Endothelial cell of umbilical vein (primary cell): ENCODE measurements around the gene TMEM175. TPM values are rescaled to one million over a fixed set of nuclear protein-coding genes. Genes with fewer than 3 reads are reported as not detected.

ENCODE experiments used
- BruUV-seq: library from RNA; stranded (reverse); fragments of 400-500 nt; replicated peaks from 2 replicates; lab custom pipeline; 2021; lab: Mats Ljungman, UMichigan
- CTCF ChIA-PET: fragments of 300-600, 350-600 bp; sonication (Branson Sonifier 250); formaldehyde crosslinking; loops from one replicate; lab custom pipeline; 2021; ENCODE audit warnings: antibody characterized with exemption, inconsistent platforms; lab: Charles Lee
- POLR2A ChIA-PET: fragments of 300-600, 350-600 bp; sonication (Branson Sonifier 250); formaldehyde crosslinking; loops from one replicate; lab custom pipeline; 2021; ENCODE audit warnings: antibody characterized with exemption, inconsistent platforms; lab: Charles Lee
- DNase-seq: peaks from one replicate; pipeline ENCODE4 v3.0.0-alpha.2; 2011; ENCODE audit warnings: low read depth, low spot score
- FAIRE-seq: peaks from 2 replicates; lab custom pipeline; 2011; peaks lifted over from hg19 to GRCh38; lab: Jason Lieb, UNC
- H2AFZ ChIP-seq: 2 replicates; pipeline ENCODE4 v1.6.0; 2012; ENCODE audit warnings: low read depth, low read length, control low read depth, inconsistent platforms
- H3K27ac ChIP-seq: 2 replicates; pipeline ENCODE4 v1.5.1; 2011; ENCODE audit warnings: low read depth, mild to moderate bottlenecking, control low read depth, low read length, moderate library complexity; ENCODE audit not compliant: insufficient read depth
- H3K27me3 ChIP-seq, 2 experiments: 2 replicates each; pipeline versions ENCODE4 v1.6.0 to v1.6.1; 2011; ENCODE audit warnings: low read length in 2 of 2, mixed read lengths in 1 of 2; ENCODE audit not compliant: control insufficient read depth in 2 of 2, insufficient read depth in 2 of 2
- H3K36me3 ChIP-seq, 2 experiments: 2 replicates in 1 of 2; 3 replicates in 1 of 2; pipeline ENCODE4 v1.5.1; 2011; ENCODE audit warnings: low read length in 2 of 2, mild to moderate bottlenecking in 1 of 2, moderate library complexity in 1 of 2; ENCODE audit not compliant: control insufficient read depth in 2 of 2, insufficient read depth in 2 of 2; ENCODE audit errors: extremely low read depth in 1 of 2
- H3K4me1 ChIP-seq: 3 replicates; pipeline ENCODE4 v1.5.1; 2011; ENCODE audit warnings: mild to moderate bottlenecking, low read length; ENCODE audit not compliant: control insufficient read depth, insufficient read depth; ENCODE audit errors: extremely low read depth
- H3K4me2 ChIP-seq: 2 replicates; pipeline ENCODE4 v1.6.1; 2011; ENCODE audit warnings: low read length, control low read depth, mixed read lengths; ENCODE audit not compliant: insufficient read depth
- H3K4me3 ChIP-seq, 3 experiments: fragments of 200-600 bp in 1 of 3; sonication (generic), shearing (Covaris generic) in 1 of 3; replicated peaks in 1 of 3; 2 replicates each; pipeline ENCODE4 v1.5.1; 2011 to 2016; ENCODE audit warnings: control low read depth in 3 of 3, low read length in 3 of 3, mild to moderate bottlenecking in 2 of 3, inconsistent platforms in 1 of 3, low read depth in 1 of 3, moderate library complexity in 1 of 3; ENCODE audit not compliant: insufficient read depth in 1 of 3
- H3K79me2 ChIP-seq: 2 replicates; pipeline ENCODE4 v1.6.0; 2012; ENCODE audit warnings: low read length, inconsistent platforms; ENCODE audit not compliant: control insufficient read depth, insufficient read depth
- H3K9ac ChIP-seq: replicated peaks from 2 replicates; pipeline ENCODE3; 2011; ENCODE audit warnings: low read length, control low read depth; ENCODE audit not compliant: insufficient read depth; ENCODE audit errors: extremely low read depth
- H3K9me1 ChIP-seq: replicated peaks from 3 replicates; pipeline ENCODE4 v1.6.0; 2011; ENCODE audit warnings: mild to moderate bottlenecking, low read length; ENCODE audit not compliant: control insufficient read depth, insufficient read depth; ENCODE audit errors: extremely low read depth
- H3K9me3 ChIP-seq: replicated peaks from 2 replicates; pipeline ENCODE4 v1.5.1; 2012; ENCODE audit warnings: low read length, inconsistent platforms; ENCODE audit not compliant: control insufficient read depth, insufficient read depth
- H4K20me1 ChIP-seq: replicated peaks from 2 replicates; pipeline ENCODE3; 2011; ENCODE audit warnings: mild to moderate bottlenecking, low read length; ENCODE audit not compliant: control insufficient read depth, insufficient read depth; ENCODE audit errors: extremely low read depth
- EZH2 ChIP-seq: IDR thresholded peaks from 2 replicates; pipeline ENCODE4 v1.6.1; 2012; ENCODE audit warnings: borderline replicate concordance, low read depth, mild to moderate bottlenecking, moderate library complexity, low read length, inconsistent platforms; ENCODE audit not compliant: severe bottlenecking
- FOS ChIP-seq: IDR thresholded peaks from 2 replicates; pipeline ENCODE4 v1.6.1; 2011; ENCODE audit warnings: mild to moderate bottlenecking, low read length, moderate library complexity, borderline replicate concordance; ENCODE audit not compliant: insufficient read depth
- GATA2 ChIP-seq: IDR thresholded peaks from 2 replicates; pipeline ENCODE4 v1.7.0; 2011; ENCODE audit warnings: low read depth, mild to moderate bottlenecking, moderate library complexity, mixed read lengths, low read length; ENCODE audit not compliant: insufficient read length, insufficient read depth
- JUN ChIP-seq: IDR thresholded peaks from 2 replicates; pipeline ENCODE4 v1.6.1; 2011; ENCODE audit warnings: borderline replicate concordance, low read depth; ENCODE audit not compliant: insufficient read length, insufficient read depth
- MYC ChIP-seq: IDR thresholded peaks from one replicate; pipeline ENCODE4 v1.6.1; 2011; ENCODE audit warnings: mild to moderate bottlenecking, low read depth, low read length
- POLR2A ChIP-seq: IDR thresholded peaks from 2 replicates; pipeline ENCODE4 v1.6.1; 2012; ENCODE audit warnings: low read depth, mild to moderate bottlenecking, control low read depth, low read length
- POLR2AphosphoS5 ChIP-seq: IDR thresholded peaks from 2 replicates; pipeline ENCODE4 v1.6.1; 2012; ENCODE audit warnings: low read depth, mild to moderate bottlenecking, control low read depth, low read length, moderate library complexity; ENCODE audit not compliant: insufficient read depth
- dilution Hi-C: fragments of 300-500 bp; cut with MboI; formaldehyde crosslinking; loops from one replicate; pipeline ENCODE4 v1.15.0; 2019; ENCODE audit warnings: low sequenced_read_pairs; ENCODE audit not compliant: extremely low pct_ligation_motif_present
- intact Hi-C: fragments of 100-400 bp; cut with micrococcal nuclease; formaldehyde crosslinking; loops from one replicate; pipeline ENCODE4 v1.10.0; 2022
- polyA plus RNA-seq, 4 experiments: library from polyadenylated mRNA; depleted of rRNA in 3 of 4; stranded (reverse) in 3 of 4; unstranded in 1 of 4; fragments of >200 nt; gene quantifications; 2 replicates each; pipeline versions ENCODE4 v1.2.1 to v1.2.3, GENCODE V29; 2011 to 2012; ENCODE audit warnings: missing spikeins in 1 of 4
- total RNA-seq: library from RNA; stranded (reverse); gene quantifications from 2 replicates; pipeline ENCODE4 v1.2.3, GENCODE V29; 2021
- TF ChIP-seq, protein P1 (sequence below): IDR thresholded peaks from 2 replicates; pipeline ENCODE4 v1.6.1; 2011; ENCODE audit not compliant: insufficient read depth, insufficient read length
- TF ChIP-seq, protein P2 (sequence below), 2 donors: IDR thresholded peaks; 1 replicate in 1 of 2; 2 replicates in 1 of 2; pipeline ENCODE4 v1.5.1; 2011; ENCODE audit warnings: low read length in 2 of 2, mild to moderate bottlenecking in 2 of 2, moderate library complexity in 2 of 2, control low read depth in 1 of 2, inconsistent platforms in 1 of 2, low read depth in 1 of 2; ENCODE audit not compliant: insufficient read depth in 1 of 2; ENCODE audit errors: extremely low read depth in 1 of 2

TMEM175 gene
- total and polyA plus RNA-seq, 2 donors (not counting 3 experiments of a cell fraction or from before 2014, with no cell fraction given) = 21.9 to 80.1 TPM

DNA sequence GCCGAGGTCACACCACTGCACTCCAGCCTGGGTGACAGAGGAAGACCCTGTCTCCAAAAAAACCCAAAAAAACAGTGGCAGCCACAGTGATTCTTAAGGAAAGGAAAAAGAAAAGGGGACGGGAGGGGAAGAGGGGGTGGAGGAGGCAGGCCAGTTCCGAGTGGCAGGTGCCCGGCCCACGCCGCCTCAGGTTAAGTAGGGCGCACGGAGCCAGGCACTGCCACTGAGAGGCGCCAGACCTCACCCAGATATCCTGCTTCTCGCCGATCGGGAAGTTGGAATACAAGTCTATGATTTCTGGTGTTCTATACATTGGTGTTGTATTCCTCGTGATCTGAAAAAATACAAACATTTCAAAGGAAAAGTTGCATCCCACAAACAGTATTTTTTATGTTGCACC is 36.0 kb upstream of the TMEM175 start:
- no peak for FAIRE-seq
- Histone ChIP-seq H3K9me3 (no peaks in the 10 kb centered on the region), H3K9ac (no peak overlapping the region), H3K27ac (no peak overlapping the region), H2AFZ (no peak overlapping the region), H3K79me2 (no peaks in the 10 kb centered on the region), H3K36me3 (peaks cover 0 to 27% of the 10 kb centered on the region in 2 experiments), H3K27me3 (no peaks in the 10 kb centered on the region), H3K9me1 (no peaks in the 10 kb centered on the region), H3K4me1 (no peaks in the 10 kb centered on the region), H3K4me2 (no peak overlapping the region), H3K4me3 (no peak overlapping the region), H4K20me1 (no peaks in the 10 kb centered on the region)
- ChIA-PET POLR2A (no interaction called here), CTCF (interaction anchor here (0.9 kb wide), 1 partner anchor 91 kb away, joined by 4 read pairs; the partner anchor contains the start of gene IDUA)
- TF ChIP-seq, protein P1, sequence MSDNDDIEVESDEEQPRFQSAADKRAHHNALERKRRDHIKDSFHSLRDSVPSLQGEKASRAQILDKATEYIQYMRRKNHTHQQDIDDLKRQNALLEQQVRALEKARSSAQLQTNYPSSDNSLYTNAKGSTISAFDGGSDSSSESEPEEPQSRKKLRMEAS = no peak
- TF ChIP-seq EZH2 (no peak), POLR2AphosphoS5 (no peak), GATA2 (no peak), FOS (no peak), JUN (no peak), MYC (no peak), POLR2A (no peak)
- TF ChIP-seq, protein P2, sequence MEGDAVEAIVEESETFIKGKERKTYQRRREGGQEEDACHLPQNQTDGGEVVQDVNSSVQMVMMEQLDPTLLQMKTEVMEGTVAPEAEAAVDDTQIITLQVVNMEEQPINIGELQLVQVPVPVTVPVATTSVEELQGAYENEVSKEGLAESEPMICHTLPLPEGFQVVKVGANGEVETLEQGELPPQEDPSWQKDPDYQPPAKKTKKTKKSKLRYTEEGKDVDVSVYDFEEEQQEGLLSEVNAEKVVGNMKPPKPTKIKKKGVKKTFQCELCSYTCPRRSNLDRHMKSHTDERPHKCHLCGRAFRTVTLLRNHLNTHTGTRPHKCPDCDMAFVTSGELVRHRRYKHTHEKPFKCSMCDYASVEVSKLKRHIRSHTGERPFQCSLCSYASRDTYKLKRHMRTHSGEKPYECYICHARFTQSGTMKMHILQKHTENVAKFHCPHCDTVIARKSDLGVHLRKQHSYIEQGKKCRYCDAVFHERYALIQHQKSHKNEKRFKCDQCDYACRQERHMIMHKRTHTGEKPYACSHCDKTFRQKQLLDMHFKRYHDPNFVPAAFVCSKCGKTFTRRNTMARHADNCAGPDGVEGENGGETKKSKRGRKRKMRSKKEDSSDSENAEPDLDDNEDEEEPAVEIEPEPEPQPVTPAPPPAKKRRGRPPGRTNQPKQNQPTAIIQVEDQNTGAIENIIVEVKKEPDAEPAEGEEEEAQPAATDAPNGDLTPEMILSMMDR (IDR thresholded peaks at IDR 0.05; ENCODE audit: extremely low read depth in 1 of 2, insufficient read depth in 1 of 2, low read depth in 1 of 2, low read length in 2 of 2) = no peak
- no TSS peak for BruUV-seq
- DNase-seq = no peak
- dilution Hi-C loops (no loop called here), intact Hi-C loops (no loop called here)
